Measurements from ENCODE around the gene HPD. TPM values are rescaled to one million over a fixed set of nuclear protein-coding genes. Genes with fewer than 3 reads are reported as not detected.

The HPD gene
- total RNA-seq, 1 donor from 2014 or later = not detected

GRCh38 chr12:121820056-121820455, 38.6 kb downstream of the HPD start:
- TF ChIP-seq CTCF (IDR thresholded peaks at IDR 0.05) = no peak
- DNase-seq (ENCODE audit: low spot score) = no peak
- Mint-ChIP-seq H3K4me3 (ENCODE audit: unreplicated experiment) (no peak overlapping the region), H3K27me3 (ENCODE audit: low read depth) (no peaks in the 10 kb centered on the region), H3K27ac (ENCODE audit: unreplicated experiment) (no peak overlapping the region), H3K9me3 (ENCODE audit: low read depth) (no peaks in the 10 kb centered on the region), H3K4me1 (ENCODE audit: low read depth) (no peaks in the 10 kb centered on the region), H3K36me3 (ENCODE audit: low read depth) (peaks cover 20% of the 10 kb centered on the region)

DNA sequence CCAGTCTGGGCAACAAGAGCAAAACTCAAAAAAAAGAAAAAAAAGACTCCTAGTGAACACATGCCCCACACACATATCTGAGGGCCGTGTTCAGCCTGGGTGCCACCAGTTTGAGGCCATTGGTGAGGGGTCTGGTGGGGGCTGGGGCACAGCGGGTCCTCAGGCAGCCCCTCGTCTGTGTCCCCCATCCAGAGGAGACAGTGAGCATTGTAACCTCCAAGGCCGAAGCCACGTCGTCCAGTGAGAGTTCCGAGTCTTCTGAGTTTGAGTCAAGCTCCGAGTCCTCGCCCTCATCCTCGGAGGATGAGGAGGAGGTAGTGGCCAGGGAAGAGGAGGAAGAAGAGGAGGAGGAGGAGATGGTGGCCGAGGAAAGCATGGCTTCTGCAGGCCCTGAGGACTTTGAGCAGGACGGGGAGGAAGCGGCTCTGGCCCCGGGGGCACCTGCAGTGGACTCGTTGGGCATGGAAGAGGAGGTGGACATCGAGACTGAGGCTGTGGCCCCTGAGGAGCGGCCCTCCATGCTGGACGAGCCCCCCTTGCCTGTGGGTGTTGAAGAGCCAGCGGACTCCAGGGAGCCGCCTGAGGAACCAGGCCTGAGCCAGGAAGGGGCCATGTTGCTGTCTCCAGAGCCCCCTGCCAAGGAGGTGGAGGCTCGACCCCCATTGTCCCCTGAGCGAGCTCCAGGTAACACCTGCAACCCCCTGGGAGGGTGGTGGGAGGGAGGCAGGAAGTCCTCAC, 39.3 kb downstream of the HPD start:
- H3K36me3 Mint-ChIP-seq (ENCODE audit: low read depth) = peaks cover 20% of the 10 kb centered on the region
- no peaks in the 10 kb centered on the region for H3K4me1 Mint-ChIP-seq (ENCODE audit: low read depth)
- no peaks in the 10 kb centered on the region for H3K27me3 Mint-ChIP-seq (ENCODE audit: low read depth)
- H3K9me3 Mint-ChIP-seq (ENCODE audit: low read depth) = no peaks in the 10 kb centered on the region
- TF ChIP-seq CTCF (IDR thresholded peaks at IDR 0.05) = no peak
- H3K4me3 Mint-ChIP-seq (ENCODE audit: unreplicated experiment) = no peak overlapping the region
- H3K27ac Mint-ChIP-seq (ENCODE audit: unreplicated experiment) = no peak overlapping the region
- no peak for DNase-seq (ENCODE audit: low spot score)

DNA sequence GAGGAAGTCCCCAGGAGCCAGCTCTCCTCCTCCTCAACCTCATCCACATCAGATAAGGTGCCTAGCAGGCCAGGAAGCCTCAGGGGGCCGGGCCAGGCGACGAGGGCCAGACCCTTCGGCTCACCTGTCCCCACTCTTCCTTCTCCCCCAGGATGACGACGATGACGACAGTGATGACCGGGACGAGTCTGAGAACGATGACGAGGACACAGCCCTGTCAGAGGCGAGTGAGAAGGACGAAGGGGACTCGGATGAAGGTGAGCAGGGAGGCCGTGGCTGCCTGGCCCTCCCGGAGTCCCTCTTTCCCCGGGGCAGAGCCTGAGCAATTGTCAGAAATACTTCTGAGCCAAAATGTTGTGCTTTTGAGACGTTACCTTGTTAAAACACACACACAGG, 41.0 kb downstream of the HPD start:
- no peak for DNase-seq (ENCODE audit: low spot score)
- Mint-ChIP-seq H3K36me3 (ENCODE audit: low read depth) (peaks cover 20% of the 10 kb centered on the region), H3K27ac (ENCODE audit: unreplicated experiment) (no peak overlapping the region), H3K27me3 (ENCODE audit: low read depth) (no peaks in the 10 kb centered on the region), H3K4me3 (ENCODE audit: unreplicated experiment) (no peak overlapping the region), H3K4me1 (ENCODE audit: low read depth) (peaks cover 12% of the 10 kb centered on the region), H3K9me3 (ENCODE audit: low read depth) (no peaks in the 10 kb centered on the region)
- no peak for TF ChIP-seq CTCF (IDR thresholded peaks at IDR 0.05)

- no peak for DNase-seq (ENCODE audit: low spot score)
- no peaks in the 10 kb centered on the region for H3K9me3 Mint-ChIP-seq (ENCODE audit: low read depth)
- peaks cover 16% of the 10 kb centered on the region for H3K4me1 Mint-ChIP-seq (ENCODE audit: low read depth)
- no peaks in the 10 kb centered on the region for H3K27me3 Mint-ChIP-seq (ENCODE audit: low read depth)
- no peak overlapping the region for H3K4me3 Mint-ChIP-seq (ENCODE audit: unreplicated experiment)
- no peak overlapping the region for H3K27ac Mint-ChIP-seq (ENCODE audit: unreplicated experiment)
- no peak for TF ChIP-seq CTCF (IDR thresholded peaks at IDR 0.05)
- H3K36me3 Mint-ChIP-seq (ENCODE audit: low read depth) = peaks cover 18% of the 10 kb centered on the region
Observed at GRCh38 chr12:121816925-121817647, 41.6 kb downstream of the HPD start.

GRCh38 chr12:121815263-121815662, 43.4 kb downstream of the HPD start:
- no peak for TF ChIP-seq CTCF (IDR thresholded peaks at IDR 0.05)

More at GRCh38 chr12:121815263-121815662, 43.4 kb downstream of the HPD start:
- H3K4me1 Mint-ChIP-seq (ENCODE audit: low read depth) = peaks cover 29% of the 10 kb centered on the region
- H3K9me3 Mint-ChIP-seq (ENCODE audit: low read depth) = no peaks in the 10 kb centered on the region
- no peak overlapping the region for H3K4me3 Mint-ChIP-seq (ENCODE audit: unreplicated experiment)
- H3K27me3 Mint-ChIP-seq (ENCODE audit: low read depth) = no peaks in the 10 kb centered on the region
- DNase-seq (ENCODE audit: low spot score) = no peak
- peak overlapping the region; percentile 57 for H3K27ac Mint-ChIP-seq (ENCODE audit: unreplicated experiment)
- H3K36me3 Mint-ChIP-seq (ENCODE audit: low read depth) = peaks cover 15% of the 10 kb centered on the region
